ENCODE results near the gene NOL7. TPM values are rescaled to one million over a fixed set of nuclear protein-coding genes. Genes with fewer than 3 reads are reported as not detected.

Gene NOL7
- total and polyA plus RNA-seq, 2 of the 13 experiments (the other 11 are each of a cell fraction or from before 2014, with no cell fraction given), result 37.8 to 186 TPM

GRCh38 chr6:13604546-13605416 is 10.4 kb upstream of the NOL7 start (continued):
- TF ChIP-seq ZBTB4 (CRISPR knock-in tag; IDR thresholded peaks at IDR 0.05; ENCODE audit: borderline replicate concordance), result no peak
- no peak for TF ChIP-seq ZNF367 (CRISPR knock-in tag; IDR thresholded peaks at IDR 0.05; ENCODE audit: borderline replicate concordance)
- no peak for TF ChIP-seq ARHGAP35 (CRISPR knock-in tag; IDR thresholded peaks at IDR 0.05; ENCODE audit: borderline replicate concordance)
- TF ChIP-seq ZNF142 (CRISPR knock-in tag; IDR thresholded peaks at IDR 0.05), result no peak; the same call in 1 of the 2 replicates
- TF ChIP-seq CENPBD1 (CRISPR knock-in tag; IDR thresholded peaks at IDR 0.05; ENCODE audit: borderline replicate concordance, low read depth), result no peak
- TF ChIP-seq TCF12 (IDR thresholded peaks at IDR 0.05), result no peak
- TF ChIP-seq TCF12 (CRISPR knock-in tag; IDR thresholded peaks at IDR 0.05), result peak; percentile 98
- peak; percentile 87; the same call in 1 of the 2 replicates for TF ChIP-seq IKZF5 (CRISPR knock-in tag; IDR thresholded peaks at IDR 0.05)
- TF ChIP-seq ZNF800 (CRISPR knock-in tag; IDR thresholded peaks at IDR 0.05), result 0 out of 2 replicates have a peak, but pooled peaks have one; percentile 68
- no peak for TF ChIP-seq ZNF781 (CRISPR knock-in tag; IDR thresholded peaks at IDR 0.05; ENCODE audit: borderline replicate concordance, not compliant biosample characterization)
- TF ChIP-seq NFYB (CRISPR knock-in tag; IDR thresholded peaks at IDR 0.05), result peak; percentile 54
- TF ChIP-seq KLF6 (CRISPR knock-in tag; IDR thresholded peaks at IDR 0.05), result peak; percentile 77
